Activated CD4-positive, alpha-beta T cell treated with anti-CD3 and anti-CD28 coated beads for 36 hours (primary cell): ENCODE data around the gene HMCES. TPM values are rescaled to one million over a fixed set of nuclear protein-coding genes. Genes with fewer than 3 reads are reported as not detected.

Experiments used
- ATAC-seq: fragments of 200-7000 bp; cut with Tn5 transposase; one replicate; pipeline ENCODE4 v1.10.0; 2021; ENCODE audit warnings: mild to moderate bottlenecking, moderate library complexity
- CTCF ChIA-PET: fragments of 350-600 bp; sonication (Branson Sonifier 250); formaldehyde crosslinking; loops from one replicate; lab custom pipeline; 2021; ENCODE audit warnings: antibody characterized with exemption; lab: Charles Lee
- POLR2A ChIA-PET: fragments of 350-600 bp; sonication (Branson Sonifier 250); formaldehyde crosslinking; loops from one replicate; lab custom pipeline; 2021; ENCODE audit warnings: antibody characterized with exemption, inconsistent platforms; lab: Charles Lee
- DNase-seq: peaks from one replicate; pipeline ENCODE4 v3.0.0-alpha.2; 2020
- H3K27ac Mint-ChIP-seq: one replicate; pipeline ENCODE4 v1.8.0; 2021; ENCODE audit warnings: mixed read lengths
- H3K27me3 Mint-ChIP-seq: one replicate; pipeline ENCODE4 v1.8.0; 2021; ENCODE audit warnings: mixed read lengths
- H3K36me3 Mint-ChIP-seq: one replicate; pipeline ENCODE4 v1.8.0; 2021; ENCODE audit warnings: low read depth, mixed read lengths
- H3K4me1 Mint-ChIP-seq: one replicate; pipeline ENCODE4 v1.8.0; 2021; ENCODE audit warnings: mixed read lengths
- H3K4me3 Mint-ChIP-seq: one replicate; pipeline ENCODE4 v1.8.0; 2021; ENCODE audit warnings: mild to moderate bottlenecking, moderate library complexity, mixed read lengths
- H3K9me3 Mint-ChIP-seq: one replicate; pipeline ENCODE4 v1.8.0; 2021; ENCODE audit warnings: low read depth, mixed read lengths
- intact Hi-C, 2 experiments: fragments of 100-400 bp; cut with DNase I in 1 of 2; cut with micrococcal nuclease in 1 of 2; formaldehyde crosslinking; loops; one replicate each; pipeline versions ENCODE4 v1.14.2 to v1.15.1; 2022 to 2024; cut with DNase I, micrococcal nuclease
- total RNA-seq, 2 experiments: library from RNA; stranded (reverse); gene quantifications; one replicate each; pipeline ENCODE4 v1.2.3, GENCODE V29; 2021

The HMCES gene
- total RNA-seq, 2 experiments from 2014 or later = 43.1 to 56.7 TPM

- intact Hi-C loops = no loop called here
- Mint-ChIP-seq H3K27ac (peak overlapping the region; percentile 17), H3K9me3 (no peaks in the 10 kb centered on the region), H3K36me3 (peaks cover 32% of the 10 kb centered on the region), H3K4me3 (no peak overlapping the region), H3K27me3 (no peaks in the 10 kb centered on the region), H3K4me1 (peaks cover 38% of the 10 kb centered on the region)
- ATAC-seq = no peak
- CTCF ChIA-PET = interaction anchor here (0.5 to 1.4 kb wide), 2 partner anchors 13 to 45 kb away, joined by 3 read pairs; no protein-coding TSS in a partner anchor
- no peak for DNase-seq
- POLR2A ChIA-PET = no interaction called here
Measured at GRCh38 chr3:129304146-129304961, 25.7 kb downstream of the HMCES start.

GRCh38 chr3:129304962-129305222, 26.2 kb downstream of the HMCES start:
- POLR2A ChIA-PET = no interaction called here
- no peaks in the 10 kb centered on the region for H3K9me3 Mint-ChIP-seq
- peaks cover 38% of the 10 kb centered on the region for H3K4me1 Mint-ChIP-seq
- H3K27ac Mint-ChIP-seq = no peak overlapping the region
- no peak overlapping the region for H3K4me3 Mint-ChIP-seq
- no peaks in the 10 kb centered on the region for H3K27me3 Mint-ChIP-seq
- ATAC-seq (no peak), DNase-seq (no peak)
- CTCF ChIA-PET = interaction anchor here (0.5 to 1.4 kb wide), 2 partner anchors 12 to 44 kb away, joined by 3 read pairs; no protein-coding TSS in a partner anchor
- H3K36me3 Mint-ChIP-seq = peaks cover 28% of the 10 kb centered on the region
- intact Hi-C loops = no loop called here

GRCh38 chr3:129305592-129306091, 27.0 kb downstream of the HMCES start:
- DNase-seq = peak; percentile 70
- peak; percentile 60 for ATAC-seq
- peak overlapping the region; percentile 76 for H3K27ac Mint-ChIP-seq
- POLR2A ChIA-PET = no interaction called here
- peak overlapping the region; percentile 23 for H3K4me3 Mint-ChIP-seq
- H3K27me3 Mint-ChIP-seq = no peaks in the 10 kb centered on the region
- intact Hi-C loops = no loop called here
- CTCF ChIA-PET = interaction anchor here (0.6 to 1.4 kb wide), 2 partner anchors 12 to 72 kb away, joined by 3 to 4 read pairs; no protein-coding TSS in a partner anchor
- H3K36me3 Mint-ChIP-seq = peaks cover 27% of the 10 kb centered on the region
- H3K4me1 Mint-ChIP-seq = peaks cover 38% of the 10 kb centered on the region
- no peaks in the 10 kb centered on the region for H3K9me3 Mint-ChIP-seq

- intact Hi-C loops = no loop called here
- ChIA-PET CTCF (interaction anchor here (0.7 kb wide), 1 partner anchor 16 kb away, joined by 3 read pairs; no protein-coding TSS in a partner anchor), POLR2A (no interaction called here)
- no peaks in the 10 kb centered on the region for H3K9me3 Mint-ChIP-seq
- no peaks in the 10 kb centered on the region for H3K27me3 Mint-ChIP-seq
- DNase-seq = no peak
- no peak overlapping the region for H3K4me3 Mint-ChIP-seq
- peak; percentile 26 for ATAC-seq
- H3K4me1 Mint-ChIP-seq = peaks cover 54% of the 10 kb centered on the region
- peaks cover 15% of the 10 kb centered on the region for H3K36me3 Mint-ChIP-seq
- H3K27ac Mint-ChIP-seq = peak overlapping the region; percentile 21
Measured at GRCh38 chr3:129308636-129309035, 30.0 kb downstream of the HMCES start.

GRCh38 chr3:129310111-129311011, 31.7 kb downstream of the HMCES start:
- ChIA-PET POLR2A (interaction anchor here (0.6 kb wide), 1 partner anchor 165 kb away, joined by 3 read pairs; no protein-coding TSS in a partner anchor), CTCF (interaction anchor here (1.2 kb wide), 1 partner anchor 67 kb away, joined by 3 read pairs; no protein-coding TSS in a partner anchor)
- H3K9me3 Mint-ChIP-seq = no peaks in the 10 kb centered on the region
- H3K27ac Mint-ChIP-seq = no peak overlapping the region
- H3K4me3 Mint-ChIP-seq = no peak overlapping the region
- H3K27me3 Mint-ChIP-seq = no peaks in the 10 kb centered on the region
- DNase-seq = no peak
- H3K4me1 Mint-ChIP-seq = peaks cover 47% of the 10 kb centered on the region
- no peak for ATAC-seq
- intact Hi-C loops = loop anchor here in 1 of 2 experiments (10.0 kb wide), 1 partner anchor 784 kb away; no protein-coding TSS in a partner anchor
- peaks cover 10% of the 10 kb centered on the region for H3K36me3 Mint-ChIP-seq

- Mint-ChIP-seq H3K27me3 (no peaks in the 10 kb centered on the region), H3K27ac (no peak overlapping the region), H3K4me1 (peaks cover 38% of the 10 kb centered on the region), H3K4me3 (no peak overlapping the region), H3K36me3 (peaks cover 6% of the 10 kb centered on the region), H3K9me3 (no peaks in the 10 kb centered on the region)
- no peak for DNase-seq
- POLR2A ChIA-PET = no interaction called here
- CTCF ChIA-PET = interaction anchor here (0.6 to 1.3 kb wide), 4 partner anchors 28 to 583 kb away, joined by 3 to 5 read pairs (median 3); no protein-coding TSS in a partner anchor
- intact Hi-C loops = loop anchor here in 1 of 2 experiments (10.0 kb wide), 1 partner anchor 784 kb away; no protein-coding TSS in a partner anchor
- ATAC-seq = no peak
Measured at GRCh38 chr3:129311054-129311902, 32.6 kb downstream of the HMCES start.

- peaks cover 5% of the 10 kb centered on the region for H3K36me3 Mint-ChIP-seq
- H3K27ac Mint-ChIP-seq = peak overlapping the region; percentile 9
- ATAC-seq (peak; percentile 27), DNase-seq (peak; percentile 36)
- no peaks in the 10 kb centered on the region for H3K27me3 Mint-ChIP-seq
- no peaks in the 10 kb centered on the region for H3K9me3 Mint-ChIP-seq
- peaks cover 32% of the 10 kb centered on the region for H3K4me1 Mint-ChIP-seq
- ChIA-PET CTCF (interaction anchor here (0.5 to 1.3 kb wide), 5 partner anchors 29 to 584 kb away, joined by 3 to 5 read pairs (median 3); partner anchors contain the start of gene ISY1), POLR2A (interaction anchor here (0.5 to 0.8 kb wide), 2 partner anchors 21 to 31 kb away, joined by 3 read pairs; no protein-coding TSS in a partner anchor)
- H3K4me3 Mint-ChIP-seq = no peak overlapping the region
- intact Hi-C loops = loop anchor here in 1 of 2 experiments (10.0 kb wide), 1 partner anchor 783 kb away; no protein-coding TSS in a partner anchor
Measured at GRCh38 chr3:129312021-129312639, 33.5 kb downstream of the HMCES start.

- Mint-ChIP-seq H3K27ac (peak overlapping the region; percentile 66), H3K4me3 (peak overlapping the region; percentile 11), H3K9me3 (no peaks in the 10 kb centered on the region), H3K27me3 (no peaks in the 10 kb centered on the region), H3K4me1 (peaks cover 32% of the 10 kb centered on the region), H3K36me3 (peaks cover 5% of the 10 kb centered on the region)
- intact Hi-C loops = loop anchor here in 1 of 2 experiments (10.0 kb wide), 1 partner anchor 782 kb away; no protein-coding TSS in a partner anchor
- ChIA-PET CTCF (interaction anchor here (0.5 to 0.7 kb wide), 3 partner anchors 79 to 667 kb away, joined by 3 to 5 read pairs (median 3); partner anchors contain the start of gene ISY1), POLR2A (interaction anchor here (0.5 to 1.4 kb wide), 4 partner anchors 22 to 126 kb away, joined by 3 to 5 read pairs (median 3); no protein-coding TSS in a partner anchor)
- ATAC-seq = no peak
- peak; percentile 30 for DNase-seq
Measured at GRCh38 chr3:129312671-129313414, 34.2 kb downstream of the HMCES start.

GRCh38 chr3:129313415-129313664, 34.7 kb downstream of the HMCES start:
- peaks cover 5% of the 10 kb centered on the region for H3K36me3 Mint-ChIP-seq
- no peaks in the 10 kb centered on the region for H3K9me3 Mint-ChIP-seq
- peak; percentile 0 for ATAC-seq
- peak overlapping the region; percentile 88 for H3K4me3 Mint-ChIP-seq
- intact Hi-C loops = loop anchor here in 1 of 2 experiments (10.0 kb wide), 1 partner anchor 781 kb away; no protein-coding TSS in a partner anchor
- DNase-seq = no peak
- POLR2A ChIA-PET = interaction anchor here (1.0 to 1.4 kb wide), 3 partner anchors 29 to 127 kb away, joined by 3 to 5 read pairs (median 3); no protein-coding TSS in a partner anchor
- H3K27ac Mint-ChIP-seq = no peak overlapping the region
- H3K27me3 Mint-ChIP-seq = no peaks in the 10 kb centered on the region
- H3K4me1 Mint-ChIP-seq = peaks cover 32% of the 10 kb centered on the region
- CTCF ChIA-PET = no interaction called here
